NCI-H446 treated with DMSO at 0.1 percent for 48 hours (cell line): ENCODE results near the gene PHLDB2.

Source experiments
- DNase-seq: peaks from one replicate; lab custom pipeline; 2025; lab: John Stamatoyannopoulos, UW

The PHLDB2 gene

GRCh38 chr3:111884411-111885018, 25.4 kb downstream of the PHLDB2 start:
- DNase-seq = no peak

- DNase-seq = no peak
Measured at GRCh38 chr3:111885578-111885977, 26.5 kb downstream of the PHLDB2 start.

- no peak for DNase-seq
Measured at GRCh38 chr3:111890051-111890580, 31.1 kb downstream of the PHLDB2 start.

GRCh38 chr3:111892070-111892469, 33.0 kb downstream of the PHLDB2 start:
- DNase-seq = no peak

GRCh38 chr3:111895071-111895470, 36.0 kb downstream of the PHLDB2 start:
- DNase-seq = peak; percentile 28

GRCh38 chr3:111899966-111900365, 40.9 kb downstream of the PHLDB2 start:
- no peak for DNase-seq

GRCh38 chr3:111901637-111902036, 42.6 kb downstream of the PHLDB2 start:
- no peak for DNase-seq

GRCh38 chr3:111902534-111902933, 43.5 kb downstream of the PHLDB2 start:
- no peak for DNase-seq

GRCh38 chr3:111903067-111903511, 44.0 kb downstream of the PHLDB2 start:
- no peak for DNase-seq

- DNase-seq = no peak
Measured at GRCh38 chr3:111904376-111905241, 45.5 kb downstream of the PHLDB2 start.

- no peak for DNase-seq
Measured at GRCh38 chr3:111906656-111907055, 47.6 kb downstream of the PHLDB2 start.

- no peak for DNase-seq
Measured at GRCh38 chr3:111907151-111907550, 48.1 kb downstream of the PHLDB2 start.

GRCh38 chr3:111910806-111911205, 51.7 kb downstream of the PHLDB2 start:
- no peak for DNase-seq

GRCh38 chr3:111911446-111911845, 52.4 kb downstream of the PHLDB2 start:
- no peak for DNase-seq

GRCh38 chr3:111913163-111913763, 54.2 kb downstream of the PHLDB2 start:
- DNase-seq = no peak

GRCh38 chr3:111915905-111916304, 56.8 kb downstream of the PHLDB2 start:
- no peak for DNase-seq

GRCh38 chr3:111917300-111917699, 58.2 kb downstream of the PHLDB2 start:
- no peak for DNase-seq

GRCh38 chr3:111919370-111920065, 60.5 kb downstream of the PHLDB2 start:
- no peak for DNase-seq

GRCh38 chr3:111921181-111921580, 62.1 kb downstream of the PHLDB2 start:
- DNase-seq = no peak

- no peak for DNase-seq
Measured at GRCh38 chr3:111923095-111923771, 64.2 kb downstream of the PHLDB2 start.

GRCh38 chr3:111923806-111924205, 64.7 kb downstream of the PHLDB2 start:
- no peak for DNase-seq

- no peak for DNase-seq
Measured at GRCh38 chr3:111924283-111924682, 65.2 kb downstream of the PHLDB2 start.
